Left renal cortex interstitium (tissue), 4 donors: ENCODE data around the gene GABARAPL2. TPM values are rescaled to one million over a fixed set of nuclear protein-coding genes. Genes with fewer than 3 reads are reported as not detected.

Source experiments
- DNase-seq, 4 donors: peaks; one replicate each; pipeline ENCODE4 v3.0.0-alpha.2; 2013; ENCODE audit warnings: low read depth in 4 of 4, low spot score in 2 of 4, missing footprints in 1 of 4
- polyA plus RNA-seq, 4 donors: library from polyadenylated mRNA; unstranded; fragments of 120-200 nt; gene quantifications; one replicate each; pipeline ENCODE4 v1.2.1, GENCODE V29; 2013; ENCODE audit not compliant: insufficient read length in 4 of 4

The GABARAPL2 gene
- polyA plus RNA-seq, 4 donors, result 159 to 200 (median 176) TPM

DNA sequence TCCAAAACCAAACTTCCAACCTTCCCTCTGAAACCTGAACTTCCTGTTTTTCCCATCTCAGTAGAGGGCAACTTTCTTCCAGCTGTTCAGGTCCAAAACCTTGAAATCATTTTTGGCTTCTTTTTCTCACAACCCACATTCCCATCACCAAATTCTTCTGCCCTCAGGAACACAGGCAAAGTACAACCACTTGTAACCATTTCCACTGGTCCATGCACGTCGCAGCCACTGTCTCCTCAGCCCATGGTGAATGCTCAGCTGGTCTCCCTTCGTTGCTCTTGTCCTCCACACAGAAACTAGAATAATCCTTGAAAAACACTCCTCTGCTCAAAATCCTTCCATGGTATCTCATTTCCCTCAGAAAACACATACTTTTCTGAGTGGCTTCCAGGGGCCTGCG is 60.6 kb downstream of the GABARAPL2 start:
- DNase-seq, result no peak

Other genes starting within 250 kb of the GABARAPL2 start
- gene CFDP1, start 132.9 kb upstream of the GABARAPL2 start, polyA plus RNA-seq, result 100 to 1,000 TPM; 156 to 189 (median 173) TPM
- gene TMEM170A, start 101.7 kb upstream of the GABARAPL2 start, polyA plus RNA-seq, result 10 to 100 TPM; 34.4 to 50.7 (median 37.9) TPM
- 1 to 10 TPM in 2 of 4 donors, under 1 TPM in 2; 0.88 to 1.4 (median 1.1) TPM for gene CHST6, start 70.9 kb upstream of the GABARAPL2 start, polyA plus RNA-seq
- gene CHST5, start 30.3 kb upstream of the GABARAPL2 start, polyA plus RNA-seq, result 1 to 10 TPM in 1 of 4 donors, under 1 TPM in 3; 0.32 to 1.4 (median 0.41) TPM
- 10 to 100 TPM; 20.5 to 24.1 (median 22.3) TPM for gene TMEM231, start 10.1 kb upstream of the GABARAPL2 start, polyA plus RNA-seq
- 10 to 100 TPM; 42.7 to 60.1 (median 56.5) TPM for gene ADAT1, start 56.9 kb downstream of the GABARAPL2 start, polyA plus RNA-seq
- gene KARS1, start 81.3 kb downstream of the GABARAPL2 start, polyA plus RNA-seq, result 100 to 1,000 TPM; 126 to 151 (median 135) TPM
- 10 to 100 TPM; 79.9 to 89.7 (median 83.1) TPM for gene TERF2IP, start 81.4 kb downstream of the GABARAPL2 start, polyA plus RNA-seq
- under 1 TPM in 1 of 4 donors, not detected in 3; 0.46 TPM for gene CPHXL2, start 110.6 kb downstream of the GABARAPL2 start, polyA plus RNA-seq
- gene DUXB, start 135.1 kb downstream of the GABARAPL2 start, polyA plus RNA-seq, result under 1 TPM in 2 of 4 donors, not detected in 2; 0.18 to 0.25 TPM
- gene CPHXL, start 160.1 kb downstream of the GABARAPL2 start, polyA plus RNA-seq, result not detected